ENCODE data around the gene ASPRV1.
"Not testable (repeated sequence)": the region's sequence is repeated elsewhere in the genome, so short reads cannot be mapped to it uniquely, and the experiment has no call there.

Gene ASPRV1

GRCh38 chr2:69959425-69959824 lies 2.0 kb downstream of the ASPRV1 start:
- DNase-seq = no peak

GRCh38 chr2:69958480-69958879 lies 3.0 kb downstream of the ASPRV1 start:
- no peak for DNase-seq

- no peak for DNase-seq
Observed at GRCh38 chr2:69957965-69958364, 3.5 kb downstream of the ASPRV1 start.

GRCh38 chr2:69956475-69956979 lies 4.9 kb downstream of the ASPRV1 start:
- no peak for DNase-seq

GRCh38 chr2:69955029-69955428 lies 6.4 kb downstream of the ASPRV1 start:
- DNase-seq = no peak

GRCh38 chr2:69954084-69954483 lies 7.3 kb downstream of the ASPRV1 start:
- DNase-seq = no peak

- DNase-seq = no peak
Observed at GRCh38 chr2:69952336-69953115, 8.9 kb downstream of the ASPRV1 start.

- not testable (repeated sequence) for DNase-seq
Observed at GRCh38 chr2:69950671-69951070, 10.8 kb downstream of the ASPRV1 start.

GRCh38 chr2:69950241-69950640 lies 11.2 kb downstream of the ASPRV1 start:
- DNase-seq = no peak

GRCh38 chr2:69948963-69949645 lies 12.3 kb downstream of the ASPRV1 start:
- no peak for DNase-seq

- no peak for DNase-seq
Observed at GRCh38 chr2:69948032-69948962, 13.1 kb downstream of the ASPRV1 start.

- no peak for DNase-seq
Observed at GRCh38 chr2:69947325-69947931, 14.0 kb downstream of the ASPRV1 start.

GRCh38 chr2:69946351-69947324 lies 14.8 kb downstream of the ASPRV1 start:
- DNase-seq = no peak

GRCh38 chr2:69945941-69946340 lies 15.5 kb downstream of the ASPRV1 start:
- no peak for DNase-seq

- no peak for DNase-seq
Observed at GRCh38 chr2:69945441-69945840, 16.0 kb downstream of the ASPRV1 start.

- DNase-seq = no peak
Observed at GRCh38 chr2:69944756-69945155, 16.7 kb downstream of the ASPRV1 start.

- no peak for DNase-seq
Observed at GRCh38 chr2:69943843-69944525, 17.4 kb downstream of the ASPRV1 start.

GRCh38 chr2:69943000-69943842 lies 18.2 kb downstream of the ASPRV1 start:
- no peak for DNase-seq

- no peak for DNase-seq
Observed at GRCh38 chr2:69940691-69941090, 20.7 kb downstream of the ASPRV1 start.

- DNase-seq = no peak
Observed at GRCh38 chr2:69939722-69940121, 21.7 kb downstream of the ASPRV1 start.

All from stimulated activated CD4-positive, alpha-beta T cell treated with anti-CD3 and anti-CD28 coated beads, Interleukin-12 subunit alpha, Interleukin-12 subunit beta, amount 100 ng/mL, for 4 hours (primary cell).